ENCODE results near the gene RABGGTA.

DNA sequence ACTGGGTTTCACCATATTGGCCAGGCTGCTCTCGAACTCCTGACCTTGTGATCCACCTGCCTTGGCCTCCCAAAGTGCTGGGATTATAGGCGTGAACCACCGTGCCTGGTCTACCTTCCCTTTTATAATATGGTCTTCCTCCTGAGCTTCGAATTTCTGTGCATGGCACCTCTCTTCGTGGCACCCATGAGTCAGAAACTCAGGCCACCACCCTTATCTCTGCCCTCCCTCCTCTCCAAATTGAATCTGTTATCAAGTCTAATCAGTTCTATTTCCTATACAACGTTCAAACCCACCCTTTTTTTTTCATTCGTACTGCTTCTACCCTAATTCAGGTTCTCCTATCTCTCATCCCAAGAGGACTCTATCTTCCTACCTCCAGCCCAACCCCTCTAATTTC is 24.0 kb downstream of the RABGGTA start:
- TF ChIP-seq POLR2AphosphoS5 (IDR thresholded peaks at IDR 0.05; ENCODE audit: low read depth, low read length) (no peak), POLR2A (IDR thresholded peaks at IDR 0.05; ENCODE audit: low read depth, low read length) (no peak), POU2F2 (IDR thresholded peaks at IDR 0.05; ENCODE audit: low read depth, low read length) (no peak)
